Coronary artery (tissue), 2 donors: ENCODE data around the gene BTBD19.
"Not testable (repeated sequence)": the region's sequence is repeated elsewhere in the genome, so short reads cannot be mapped to it uniquely, and the experiment has no call there.

ENCODE experiments used
- DNase-seq: peaks from one replicate; pipeline ENCODE4 v3.0.0-alpha.2; 2017; ENCODE audit warnings: low spot score
- H3K27ac ChIP-seq, 2 donors: fragments of 200-600 bp; sonication (generic); one replicate each; pipeline ENCODE4 v1.5.1; 2016 to 2019
- H3K4me3 ChIP-seq: fragments of 200-600 bp; sonication (generic); 2 replicates; pipeline ENCODE4 v1.5.1; 2016; ENCODE audit warnings: mild to moderate bottlenecking, moderate library complexity
- CTCF ChIP-seq: fragments of 200-600 bp; sonication (generic); IDR thresholded peaks from one replicate; pipeline ENCODE4 v1.5.1; 2019; ENCODE audit warnings: antibody characterized with exemption

Gene BTBD19

GRCh38 chr1:44790968-44791801 lies 17.1 kb upstream of the BTBD19 start:
- TF ChIP-seq CTCF, result no peak
- Histone ChIP-seq H3K27ac (no peak overlapping the region), H3K4me3 (no peak overlapping the region)
- DNase-seq, result no peak

- no peak for DNase-seq
- no peak overlapping the region for H3K4me3 ChIP-seq
- no peak for TF ChIP-seq CTCF
- no peak overlapping the region for H3K27ac ChIP-seq
These were observed 15.4 kb upstream of the BTBD19 start for GRCh38 chr1:44792736-44793502.

- not testable (repeated sequence) for H3K4me3 ChIP-seq, DNase-seq
- H3K27ac ChIP-seq, result peak overlapping the region in 1 of 2 donors; percentile 36
These were observed 10.4 kb upstream of the BTBD19 start for GRCh38 chr1:44797886-44798285.

- no peak for TF ChIP-seq CTCF
- DNase-seq, result no peak
- Histone ChIP-seq H3K27ac (peak overlapping the region; percentile 36 to 90), H3K4me3 (no peak overlapping the region)
These were observed 9.6 kb upstream of the BTBD19 start for GRCh38 chr1:44798481-44799365.

- TF ChIP-seq CTCF, result peak; percentile 87
- DNase-seq, result peak; percentile 99
- peak within 1 kb of the TSS; percentile 93 for H3K4me3 ChIP-seq
- H3K27ac ChIP-seq, result peak within 1 kb of the TSS; percentile 90 to 97
These were observed 8.3 kb upstream of the BTBD19 start, which contains the start of gene PLK3 for GRCh38 chr1:44799770-44800584. PLK3 (plus strand) TSS chr1:44800377; CDS start chr1:44800464, 87 bp downstream.

GRCh38 chr1:44801491-44802305 lies 6.6 kb upstream of the BTBD19 start:
- no peak for DNase-seq
- Histone ChIP-seq H3K4me3 (peak overlapping the region; percentile 93), H3K27ac (peak overlapping the region; percentile 56 to 97)
- no peak for TF ChIP-seq CTCF
